ENCODE data around the gene RNF182.
"Not testable (repeated sequence)": the region's sequence is repeated elsewhere in the genome, so short reads cannot be mapped to it uniquely, and the experiment has no call there.

RNF182 gene

GRCh38 chr6:13917141-13917540, 7.6 kb upstream of the RNF182 start:
- DNase-seq (ENCODE audit: low read depth) = no peak

DNA sequence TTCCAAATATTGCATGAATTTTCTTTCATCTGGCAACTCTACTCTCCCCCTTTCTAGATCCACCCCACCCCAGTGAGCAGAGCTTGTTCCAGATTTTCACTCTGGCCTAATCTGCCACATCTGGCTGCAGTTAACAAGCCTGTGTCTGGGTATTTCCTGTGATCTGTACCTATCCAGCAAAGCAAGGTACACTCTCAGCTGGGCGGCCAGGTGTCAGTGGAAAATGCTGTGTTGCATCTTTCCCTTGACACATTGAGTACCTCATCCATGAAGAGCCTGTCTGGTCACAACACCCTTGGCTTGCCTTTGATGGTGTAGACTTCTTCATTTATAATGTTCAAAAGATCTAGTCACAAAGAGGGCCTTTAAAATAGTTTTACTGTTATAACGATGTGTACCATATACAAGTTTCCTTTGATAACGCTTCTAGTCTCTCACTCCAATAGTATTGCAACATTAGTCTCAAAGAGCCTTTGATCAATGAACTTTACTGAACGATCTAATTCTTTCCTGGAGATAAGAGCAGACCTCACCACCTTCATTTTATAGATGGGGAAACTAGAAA, 6.0 kb upstream of the RNF182 start:
- no peak for DNase-seq (ENCODE audit: low read depth)

- no peak for DNase-seq (ENCODE audit: low read depth)
Observed at GRCh38 chr6:13919861-13920260, 4.9 kb upstream of the RNF182 start.

- DNase-seq (ENCODE audit: low read depth) = no peak
Observed at GRCh38 chr6:13920552-13920951, 4.2 kb upstream of the RNF182 start.

- DNase-seq (ENCODE audit: low read depth) = no peak
Observed at GRCh38 chr6:13922750-13923149, 2.0 kb upstream of the RNF182 start.

GRCh38 chr6:13923527-13924145, 1.1 kb upstream of the RNF182 start:
- no peak for DNase-seq (ENCODE audit: low read depth)

DNA sequence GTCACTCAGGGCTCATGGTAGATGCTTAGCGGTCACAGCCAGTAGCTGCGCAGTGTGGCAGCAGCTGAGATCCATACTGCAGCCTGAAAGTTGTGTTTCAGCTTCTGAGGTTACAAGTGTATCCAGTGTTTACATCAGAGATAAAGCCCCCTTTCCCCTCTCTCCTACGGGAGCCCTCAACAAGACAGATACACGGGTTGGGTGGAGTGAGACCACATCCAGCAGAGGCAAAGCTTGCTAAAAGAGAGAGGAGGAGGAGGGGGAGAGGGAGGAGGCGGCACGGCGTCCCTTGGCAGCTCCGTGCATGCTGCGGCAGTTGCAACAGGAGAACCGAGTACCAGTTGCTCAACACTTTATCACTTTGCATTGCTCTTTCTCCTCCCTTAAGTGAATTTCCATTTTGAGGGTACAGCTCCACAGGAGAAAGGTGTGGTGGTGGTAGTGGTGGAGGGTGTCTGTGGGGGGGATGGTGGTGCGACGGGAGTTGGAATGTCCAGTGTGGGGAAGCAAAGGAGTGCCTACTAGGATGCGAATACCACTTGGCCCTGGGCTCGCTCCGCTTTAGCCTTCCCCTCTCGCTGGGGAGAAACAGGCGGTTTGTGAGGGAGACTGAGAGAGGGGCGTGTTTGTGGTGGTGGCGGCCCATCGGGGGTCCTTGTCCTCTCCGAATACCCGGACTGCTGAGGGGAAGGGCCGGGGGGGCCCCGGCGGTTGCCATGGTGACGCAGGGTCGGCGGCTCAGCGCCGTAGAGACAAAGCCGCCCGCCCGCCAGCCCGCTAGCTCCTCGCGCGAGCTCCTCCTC, 405 bp upstream of the RNF182 start:
- peak; percentile 11 for DNase-seq (ENCODE audit: low read depth)

DNA sequence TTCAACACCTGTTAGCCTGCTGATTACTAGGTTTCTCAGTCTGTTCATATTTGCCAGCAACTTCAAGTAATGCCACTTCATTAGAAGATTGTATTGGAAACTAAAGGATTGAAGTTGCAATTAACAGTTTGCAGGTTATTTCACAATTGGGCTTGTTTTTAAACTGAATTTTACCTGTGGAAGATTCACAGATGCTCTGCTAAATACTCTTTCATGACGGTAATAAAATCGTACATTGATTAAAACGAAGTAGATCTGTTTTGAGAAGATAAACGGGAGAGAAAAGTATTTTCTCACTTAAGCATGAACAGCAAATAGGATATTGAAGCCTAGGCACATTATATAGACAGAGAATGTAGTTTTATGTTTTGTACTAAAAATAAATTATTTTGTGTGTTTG, 1.6 kb downstream of the RNF182 start:
- DNase-seq (ENCODE audit: low read depth) = no peak

DNA sequence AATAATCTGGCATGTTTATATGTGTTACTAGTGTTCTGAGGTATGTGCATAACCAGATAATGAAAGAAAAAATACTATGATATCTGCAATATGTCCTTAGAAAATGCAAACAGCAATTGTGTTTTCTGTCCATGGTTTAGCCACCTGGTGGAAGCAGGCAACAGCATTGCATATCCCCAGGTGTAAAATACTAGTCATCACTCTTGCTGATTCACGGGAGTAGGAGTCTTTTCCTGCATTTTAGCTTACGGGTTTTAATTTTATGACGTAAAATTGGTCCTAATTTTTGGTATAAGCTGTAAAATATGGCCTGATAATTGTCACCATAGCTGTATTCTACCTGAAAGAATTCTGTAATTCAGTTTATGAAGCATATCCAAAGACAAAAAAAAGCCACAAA, 2.5 kb downstream of the RNF182 start:
- DNase-seq (ENCODE audit: low read depth) = no peak

- no peak for DNase-seq (ENCODE audit: low read depth)
Observed at GRCh38 chr6:13929196-13929595, 4.4 kb downstream of the RNF182 start.

GRCh38 chr6:13931797-13932402, 7.1 kb downstream of the RNF182 start:
- no peak for DNase-seq (ENCODE audit: low read depth)

GRCh38 chr6:13932785-13933184, 8.0 kb downstream of the RNF182 start:
- DNase-seq (ENCODE audit: low read depth) = no peak

DNA sequence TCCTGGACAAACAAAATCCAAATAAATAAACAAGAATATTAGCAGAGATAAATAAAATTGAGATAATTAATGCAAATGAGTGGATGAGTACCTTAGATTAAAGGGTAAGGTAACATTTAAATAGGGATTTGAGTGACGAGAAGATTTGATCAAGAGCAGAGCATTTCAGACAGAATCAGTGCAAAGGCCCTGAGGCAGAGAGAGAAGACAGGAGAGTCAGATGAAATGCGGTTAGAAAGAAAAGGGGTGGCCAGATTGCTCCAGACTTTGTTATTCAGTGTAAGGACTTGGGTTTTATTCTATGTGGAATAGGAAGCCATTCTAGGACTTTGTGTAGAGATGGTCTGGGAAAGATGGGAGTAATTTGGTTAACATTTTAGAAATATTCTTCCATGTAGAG, 10.0 kb downstream of the RNF182 start:
- DNase-seq (ENCODE audit: low read depth) = no peak

- DNase-seq (ENCODE audit: low read depth) = no peak
Observed at GRCh38 chr6:13935190-13935880, 10.6 kb downstream of the RNF182 start.

DNA sequence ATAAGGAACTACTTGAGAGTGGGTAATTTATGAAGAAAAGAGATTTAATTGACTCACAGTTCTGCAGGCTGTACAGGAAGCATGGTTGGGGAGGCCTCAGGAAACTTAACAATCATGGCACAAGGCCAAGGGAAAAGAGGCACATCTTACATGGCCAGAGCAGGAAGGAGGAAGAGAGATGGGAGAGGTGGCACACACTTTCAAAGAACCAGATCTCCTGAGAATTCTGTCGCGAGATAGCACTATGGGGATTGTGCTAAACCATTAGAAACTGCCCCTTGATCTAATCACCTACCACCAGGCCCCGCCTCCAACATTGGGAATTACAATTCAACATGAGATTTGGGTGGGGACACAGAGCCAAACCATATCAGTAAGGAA, 11.1 kb downstream of the RNF182 start:
- DNase-seq (ENCODE audit: low read depth) = not testable (repeated sequence)

- no peak for DNase-seq (ENCODE audit: low read depth)
Observed at GRCh38 chr6:13941902-13942301, 17.1 kb downstream of the RNF182 start.

DNA sequence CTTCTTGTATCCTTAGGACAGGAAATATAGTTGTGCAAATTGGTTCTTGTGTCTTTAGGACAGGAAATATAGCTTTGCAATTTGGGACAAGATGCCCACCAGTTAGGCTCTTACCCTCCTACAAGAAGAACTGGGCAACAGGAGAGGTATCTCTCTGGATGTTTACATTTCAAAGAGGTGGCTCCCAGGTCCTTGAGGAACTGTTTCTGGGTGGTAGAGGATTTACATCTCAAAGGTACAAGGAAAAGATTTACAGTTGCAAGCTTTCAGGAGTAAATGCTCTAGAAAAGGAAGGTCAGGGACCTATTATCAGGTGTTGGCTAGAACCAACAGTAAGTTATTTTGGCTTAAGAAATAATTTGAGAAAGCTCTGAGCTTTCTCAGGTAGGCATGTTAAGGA, 19.2 kb downstream of the RNF182 start:
- DNase-seq (ENCODE audit: low read depth) = no peak

GRCh38 chr6:13946506-13946905, 21.8 kb downstream of the RNF182 start:
- DNase-seq (ENCODE audit: low read depth) = no peak

DNA sequence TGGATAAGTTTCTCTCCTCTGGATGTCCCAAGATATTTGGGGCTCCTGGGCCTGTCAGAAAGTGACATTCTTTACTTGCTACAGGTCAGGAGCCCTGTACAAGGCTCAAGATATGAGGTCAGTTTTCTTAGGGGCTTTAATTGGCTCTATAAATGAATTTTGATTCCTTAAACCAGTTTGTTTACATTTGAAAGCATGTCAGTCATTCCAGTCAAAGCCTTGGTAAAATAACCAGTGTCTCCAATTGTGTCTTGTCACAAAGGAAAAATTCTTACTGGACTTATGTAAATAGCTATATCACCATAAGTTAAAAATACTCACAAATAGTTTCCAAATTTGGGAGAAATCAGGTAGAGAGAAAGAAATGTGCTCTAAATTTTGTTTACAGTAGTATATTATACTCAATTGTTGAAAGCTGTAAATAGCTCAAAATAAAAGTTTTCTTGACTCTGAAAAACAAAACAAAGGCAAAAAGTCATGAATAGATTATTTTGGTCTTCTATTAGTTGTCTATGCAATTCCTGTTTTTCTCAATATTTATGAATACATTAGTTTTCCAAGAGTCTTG, 22.9 kb downstream of the RNF182 start:
- DNase-seq (ENCODE audit: low read depth) = no peak

DNA sequence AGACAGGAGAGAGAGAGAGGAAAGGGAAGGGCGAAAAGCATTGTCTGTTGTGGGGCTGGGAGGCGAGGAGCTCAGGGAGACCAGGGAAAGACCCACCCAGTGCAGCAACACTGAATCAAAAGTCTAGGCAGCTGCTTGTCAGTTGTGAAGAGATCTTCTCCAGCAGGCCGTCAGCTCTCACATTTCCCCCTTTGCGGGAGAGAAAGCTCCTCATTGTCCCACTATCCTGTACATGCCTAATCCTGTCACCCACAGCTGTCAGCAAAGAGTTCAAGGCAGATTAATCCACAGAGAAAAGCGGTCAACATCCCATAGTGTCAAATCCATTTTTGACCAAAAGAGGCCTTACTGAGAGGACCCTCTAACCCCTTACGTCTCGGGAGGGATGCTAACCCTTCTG, 27.3 kb downstream of the RNF182 start:
- DNase-seq (ENCODE audit: low read depth) = no peak

DNA sequence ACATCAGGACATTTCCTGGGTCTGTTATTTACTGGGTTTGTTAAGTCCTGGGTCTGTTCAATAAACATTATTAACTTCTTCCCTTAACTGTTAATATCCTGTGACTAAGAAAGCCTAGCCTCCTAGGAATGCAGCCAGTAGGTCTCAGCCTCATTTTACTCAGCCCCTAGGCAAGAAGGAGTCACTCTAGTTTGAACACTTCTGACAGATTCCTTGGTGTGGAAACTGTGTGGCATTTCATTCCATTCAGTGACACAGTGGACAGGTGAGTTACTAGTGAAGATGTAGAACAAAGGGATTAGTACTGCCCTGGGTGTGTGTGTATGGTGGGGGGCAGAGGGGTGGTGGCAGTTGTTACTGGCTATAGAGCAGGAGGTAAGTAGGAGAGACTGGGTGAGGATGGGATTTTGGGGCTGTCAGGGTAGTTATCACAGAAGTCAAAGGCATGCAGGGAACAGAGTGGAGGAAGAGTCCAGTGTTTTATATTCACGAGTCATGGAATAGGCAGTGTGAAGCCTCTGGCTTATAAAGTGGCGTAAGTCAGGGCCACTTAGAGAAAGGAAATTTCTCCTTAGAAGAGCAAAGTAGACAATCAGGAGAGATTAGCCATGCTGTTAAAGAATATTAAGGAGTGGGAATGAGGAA, 28.4 kb downstream of the RNF182 start:
- DNase-seq (ENCODE audit: low read depth) = no peak
